Measurements from ENCODE around the gene SAPCD2.

- TF ChIP-seq, protein P1, sequence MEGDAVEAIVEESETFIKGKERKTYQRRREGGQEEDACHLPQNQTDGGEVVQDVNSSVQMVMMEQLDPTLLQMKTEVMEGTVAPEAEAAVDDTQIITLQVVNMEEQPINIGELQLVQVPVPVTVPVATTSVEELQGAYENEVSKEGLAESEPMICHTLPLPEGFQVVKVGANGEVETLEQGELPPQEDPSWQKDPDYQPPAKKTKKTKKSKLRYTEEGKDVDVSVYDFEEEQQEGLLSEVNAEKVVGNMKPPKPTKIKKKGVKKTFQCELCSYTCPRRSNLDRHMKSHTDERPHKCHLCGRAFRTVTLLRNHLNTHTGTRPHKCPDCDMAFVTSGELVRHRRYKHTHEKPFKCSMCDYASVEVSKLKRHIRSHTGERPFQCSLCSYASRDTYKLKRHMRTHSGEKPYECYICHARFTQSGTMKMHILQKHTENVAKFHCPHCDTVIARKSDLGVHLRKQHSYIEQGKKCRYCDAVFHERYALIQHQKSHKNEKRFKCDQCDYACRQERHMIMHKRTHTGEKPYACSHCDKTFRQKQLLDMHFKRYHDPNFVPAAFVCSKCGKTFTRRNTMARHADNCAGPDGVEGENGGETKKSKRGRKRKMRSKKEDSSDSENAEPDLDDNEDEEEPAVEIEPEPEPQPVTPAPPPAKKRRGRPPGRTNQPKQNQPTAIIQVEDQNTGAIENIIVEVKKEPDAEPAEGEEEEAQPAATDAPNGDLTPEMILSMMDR (IDR thresholded peaks at IDR 0.05), result no peak
- no peak for TF ChIP-seq POLR2A (IDR thresholded peaks at IDR 0.05)
These were observed 12.0 kb upstream of the SAPCD2 start for GRCh38 chr9:137082222-137082924.
